ENCODE results near the gene ING4.

- TF ChIP-seq CTCF (IDR thresholded peaks at IDR 0.05): no peak
- TF ChIP-seq POLR2A (IDR thresholded peaks at IDR 0.05): no peak
Measured at GRCh38 chr12:6641131-6641530, 21.8 kb downstream of the ING4 start.
